Liver (tissue), 9 donors: ENCODE data around the gene PPP2R3A. TPM values are rescaled to one million over a fixed set of nuclear protein-coding genes. Genes with fewer than 3 reads are reported as not detected.

Experiments
- DNase-seq: peaks from one replicate; pipeline ENCODE4 v3.0.0-alpha.2; 2017; ENCODE audit warnings: low spot score
- H3K27ac ChIP-seq, 2 donors: one replicate each; pipeline ENCODE4 v1.7.0; 2013; ENCODE audit warnings: inconsistent platforms in 2 of 2, low read length in 2 of 2, control low read depth in 1 of 2, low read depth in 1 of 2, mild to moderate bottlenecking in 1 of 2
- H3K27me3 ChIP-seq, 4 donors: one replicate each; pipeline versions ENCODE4 v1.6.1 to v1.7.0; 2013; ENCODE audit warnings: low read length in 3 of 4, inconsistent platforms in 1 of 4, mild to moderate bottlenecking in 1 of 4, moderate library complexity in 1 of 4; ENCODE audit not compliant: control insufficient read depth in 4 of 4, insufficient read depth in 4 of 4
- H3K36me3 ChIP-seq, 4 donors: one replicate each; pipeline versions ENCODE4 v1.6.1 to v1.7.0; 2013; ENCODE audit warnings: low read length in 3 of 4, mild to moderate bottlenecking in 3 of 4, low read depth in 1 of 4, moderate library complexity in 1 of 4; ENCODE audit not compliant: control insufficient read depth in 4 of 4, insufficient read depth in 3 of 4
- H3K4me1 ChIP-seq, 4 donors: one replicate each; pipeline versions ENCODE4 v1.6.1 to v1.7.0; 2013; ENCODE audit warnings: low read length in 3 of 4, mild to moderate bottlenecking in 3 of 4, moderate library complexity in 1 of 4; ENCODE audit not compliant: control insufficient read depth in 4 of 4, insufficient read depth in 4 of 4
- H3K4me3 ChIP-seq, 3 donors: one replicate each; pipeline versions ENCODE4 v1.6.1 to v1.7.0; 2013; ENCODE audit warnings: low read length in 3 of 3, control low read depth in 1 of 3, low read depth in 1 of 3, mild to moderate bottlenecking in 1 of 3
- H3K9ac ChIP-seq, 2 donors: one replicate each; pipeline ENCODE4 v1.7.0; 2013; ENCODE audit warnings: low read length in 2 of 2, mild to moderate bottlenecking in 2 of 2, moderate library complexity in 2 of 2, control low read depth in 1 of 2, low read depth in 1 of 2
- H3K9me3 ChIP-seq, 4 donors: one replicate each; pipeline versions ENCODE4 v1.6.1 to v1.7.0; 2013; ENCODE audit warnings: low read length in 3 of 4; ENCODE audit not compliant: control insufficient read depth in 4 of 4
- EGR1 ChIP-seq, 2 donors: IDR thresholded peaks; 2 replicates each; pipeline ENCODE4 v1.6.1; 2016 to 2018; ENCODE audit warnings: antibody characterized with exemption in 2 of 2, low read depth in 2 of 2
- FOXA1 ChIP-seq: IDR thresholded peaks from 2 replicates; pipeline ENCODE4 v1.6.1; 2016; ENCODE audit warnings: antibody characterized with exemption
- FOXA2 ChIP-seq: IDR thresholded peaks from 2 replicates; pipeline ENCODE4 v1.6.1; 2016; ENCODE audit warnings: antibody characterized with exemption
- GABPA ChIP-seq, 2 donors: IDR thresholded peaks in 1 of 2; conservative IDR thresholded peaks in 1 of 2; 2 replicates each; pipeline ENCODE4 v1.6.1; 2016; ENCODE audit warnings: antibody characterized with exemption in 2 of 2, mild to moderate bottlenecking in 1 of 2, moderate library complexity in 1 of 2
- SP1 ChIP-seq: IDR thresholded peaks from 2 replicates; pipeline ENCODE4 v1.6.1; 2018; ENCODE audit warnings: antibody characterized with exemption, mild to moderate bottlenecking
- YY1 ChIP-seq: IDR thresholded peaks from 2 replicates; pipeline ENCODE4 v1.6.1; 2016; ENCODE audit warnings: antibody characterized with exemption, mild to moderate bottlenecking
- WGBS: extraction: QIAGEN DNeasy Blood & Tissue Kit; methylation state at CpG from one replicate; pipeline ENCODE4 v1.1.7; 2013; 5-methylcytosine and 5-hydroxymethylcytosine counted together
- polyA plus RNA-seq, 2 donors: library from polyadenylated mRNA; stranded (reverse) in 1 of 2; unstranded in 1 of 2; fragments of 200-250 nt in 1 of 2; fragments of >200 nt in 1 of 2; fragmentation: Nextera tagmentation in 1 of 2; extraction: Ambion mirVana in 1 of 2; gene quantifications; one replicate each; pipeline versions ENCODE4 v1.2.1 to v1.2.3, GENCODE V29; 2013 to 2015
- total RNA-seq, 2 donors: library from RNA; depleted of rRNA; stranded (reverse); fragments of >200 nt; gene quantifications; one replicate each; pipeline ENCODE4 v1.2.3, GENCODE V29; 2014
- TF ChIP-seq, protein P1 (sequence below): IDR thresholded peaks from 2 replicates; pipeline ENCODE4 v1.6.1; 2016; ENCODE audit warnings: antibody characterized with exemption
- TF ChIP-seq, protein P2 (sequence below): IDR thresholded peaks from 2 replicates; pipeline ENCODE4 v1.6.1; 2016; ENCODE audit warnings: antibody characterized with exemption, mild to moderate bottlenecking
- donor health status: healthy.
- donor health status: healthy.
- donor health status: healthy.
- donor health status: healthy.
- donor health status: healthy.

PPP2R3A gene
- total and polyA plus RNA-seq, 4 donors = 0.54 to 3.3 (median 1.6) TPM

- Histone ChIP-seq H3K9ac (no peak overlapping the region), H3K9me3 (no peaks in the 10 kb centered on the region), H3K4me3 (no peak overlapping the region), H3K27ac (no peak overlapping the region), H3K36me3 (no peaks in the 10 kb centered on the region), H3K27me3 (no peaks in the 10 kb centered on the region), H3K4me1 (no peaks in the 10 kb centered on the region)
- TF ChIP-seq SP1 (no peak), YY1 (no peak), FOXA1 (no peak)
- TF ChIP-seq, protein P1, sequence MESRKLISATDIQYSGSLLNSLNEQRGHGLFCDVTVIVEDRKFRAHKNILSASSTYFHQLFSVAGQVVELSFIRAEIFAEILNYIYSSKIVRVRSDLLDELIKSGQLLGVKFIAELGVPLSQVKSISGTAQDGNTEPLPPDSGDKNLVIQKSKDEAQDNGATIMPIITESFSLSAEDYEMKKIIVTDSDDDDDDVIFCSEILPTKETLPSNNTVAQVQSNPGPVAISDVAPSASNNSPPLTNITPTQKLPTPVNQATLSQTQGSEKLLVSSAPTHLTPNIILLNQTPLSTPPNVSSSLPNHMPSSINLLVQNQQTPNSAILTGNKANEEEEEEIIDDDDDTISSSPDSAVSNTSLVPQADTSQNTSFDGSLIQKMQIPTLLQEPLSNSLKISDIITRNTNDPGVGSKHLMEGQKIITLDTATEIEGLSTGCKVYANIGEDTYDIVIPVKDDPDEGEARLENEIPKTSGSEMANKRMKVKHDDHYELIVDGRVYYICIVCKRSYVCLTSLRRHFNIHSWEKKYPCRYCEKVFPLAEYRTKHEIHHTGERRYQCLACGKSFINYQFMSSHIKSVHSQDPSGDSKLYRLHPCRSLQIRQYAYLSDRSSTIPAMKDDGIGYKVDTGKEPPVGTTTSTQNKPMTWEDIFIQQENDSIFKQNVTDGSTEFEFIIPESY = no peak
- 89% methylated on average over 5 of the region's 5 CpGs for WGBS
- DNase-seq = no peak
These were observed 17.5 kb downstream of the PPP2R3A start for GRCh38 chr3:135982922-135983581.

- no peaks in the 10 kb centered on the region for H3K27me3 ChIP-seq
- no peak for DNase-seq
- no peak overlapping the region for H3K27ac ChIP-seq
- H3K4me3 ChIP-seq = no peak overlapping the region
- TF ChIP-seq, protein P2, sequence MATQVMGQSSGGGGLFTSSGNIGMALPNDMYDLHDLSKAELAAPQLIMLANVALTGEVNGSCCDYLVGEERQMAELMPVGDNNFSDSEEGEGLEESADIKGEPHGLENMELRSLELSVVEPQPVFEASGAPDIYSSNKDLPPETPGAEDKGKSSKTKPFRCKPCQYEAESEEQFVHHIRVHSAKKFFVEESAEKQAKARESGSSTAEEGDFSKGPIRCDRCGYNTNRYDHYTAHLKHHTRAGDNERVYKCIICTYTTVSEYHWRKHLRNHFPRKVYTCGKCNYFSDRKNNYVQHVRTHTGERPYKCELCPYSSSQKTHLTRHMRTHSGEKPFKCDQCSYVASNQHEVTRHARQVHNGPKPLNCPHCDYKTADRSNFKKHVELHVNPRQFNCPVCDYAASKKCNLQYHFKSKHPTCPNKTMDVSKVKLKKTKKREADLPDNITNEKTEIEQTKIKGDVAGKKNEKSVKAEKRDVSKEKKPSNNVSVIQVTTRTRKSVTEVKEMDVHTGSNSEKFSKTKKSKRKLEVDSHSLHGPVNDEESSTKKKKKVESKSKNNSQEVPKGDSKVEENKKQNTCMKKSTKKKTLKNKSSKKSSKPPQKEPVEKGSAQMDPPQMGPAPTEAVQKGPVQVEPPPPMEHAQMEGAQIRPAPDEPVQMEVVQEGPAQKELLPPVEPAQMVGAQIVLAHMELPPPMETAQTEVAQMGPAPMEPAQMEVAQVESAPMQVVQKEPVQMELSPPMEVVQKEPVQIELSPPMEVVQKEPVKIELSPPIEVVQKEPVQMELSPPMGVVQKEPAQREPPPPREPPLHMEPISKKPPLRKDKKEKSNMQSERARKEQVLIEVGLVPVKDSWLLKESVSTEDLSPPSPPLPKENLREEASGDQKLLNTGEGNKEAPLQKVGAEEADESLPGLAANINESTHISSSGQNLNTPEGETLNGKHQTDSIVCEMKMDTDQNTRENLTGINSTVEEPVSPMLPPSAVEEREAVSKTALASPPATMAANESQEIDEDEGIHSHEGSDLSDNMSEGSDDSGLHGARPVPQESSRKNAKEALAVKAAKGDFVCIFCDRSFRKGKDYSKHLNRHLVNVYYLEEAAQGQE = no peak
- TF ChIP-seq FOXA2 = no peak
- TF ChIP-seq YY1 = no peak
- no peak for TF ChIP-seq FOXA1
- no peak for TF ChIP-seq EGR1 (IDR thresholded peaks at IDR 0.05; ENCODE audit: low read depth in 2 of 2)
- TF ChIP-seq GABPA (IDR thresholded peaks at IDR 0.05 in 1 of 2, conservative IDR thresholded peaks at IDR 0.05 in 1 of 2) = no peak
- no peaks in the 10 kb centered on the region for H3K36me3 ChIP-seq
- H3K9ac ChIP-seq = no peak overlapping the region
- 97% methylated on average over 2 of the region's 2 CpGs for WGBS
- no peaks in the 10 kb centered on the region for H3K9me3 ChIP-seq
- no peaks in the 10 kb centered on the region for H3K4me1 ChIP-seq
These were observed 22.1 kb downstream of the PPP2R3A start for GRCh38 chr3:135987661-135988060.

DNA sequence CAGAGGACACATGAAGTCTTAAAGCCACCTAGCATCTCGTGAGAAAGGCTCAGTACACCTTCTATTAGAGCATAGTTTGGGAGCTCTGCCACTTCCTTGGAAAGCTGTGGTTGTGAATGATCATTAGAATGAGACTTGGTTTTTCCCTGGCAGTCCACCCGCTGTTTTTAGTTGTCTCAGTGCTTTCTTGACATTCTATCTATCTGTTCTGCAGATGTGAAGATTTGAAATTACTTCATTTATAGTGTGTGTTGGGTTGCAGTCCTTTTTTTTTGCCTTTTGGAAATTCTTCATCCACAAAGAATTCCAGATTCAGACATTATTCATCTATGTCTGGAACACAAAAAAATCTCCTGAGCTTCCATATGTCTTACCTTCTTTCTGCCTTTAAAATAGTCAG is 23.7 kb downstream of the PPP2R3A start:
- WGBS = 82% methylated on average over 2 of the region's 2 CpGs
- H3K36me3 ChIP-seq = no peaks in the 10 kb centered on the region
- TF ChIP-seq FOXA2 (no peak), FOXA1 (no peak)

More for the DNA sequence above, 23.7 kb downstream of the PPP2R3A start:
- Histone ChIP-seq H3K9me3 (no peaks in the 10 kb centered on the region), H3K4me3 (no peak overlapping the region), H3K9ac (no peak overlapping the region), H3K27ac (no peak overlapping the region), H3K4me1 (no peaks in the 10 kb centered on the region), H3K27me3 (no peaks in the 10 kb centered on the region)
- no peak for DNase-seq
